ENCODE results near the gene ALG12.
"Not testable (repeated sequence)": the region's sequence is repeated elsewhere in the genome, so short reads cannot be mapped to it uniquely, and the experiment has no call there.

The ALG12 gene

DNA sequence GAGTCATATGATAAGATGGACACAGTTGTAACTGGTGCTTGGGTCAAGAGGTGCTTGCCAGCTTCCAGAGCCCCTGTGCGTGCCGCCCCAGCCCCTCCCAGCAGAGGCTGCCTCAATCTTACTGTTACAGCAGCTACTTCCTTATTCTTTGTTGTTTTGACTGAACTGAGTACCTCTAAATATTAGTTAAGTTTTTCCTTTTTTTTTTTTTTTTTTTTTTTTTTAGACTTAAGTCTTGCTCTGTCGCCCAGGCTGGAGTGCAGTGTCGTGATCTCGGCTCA is 55.8 kb downstream of the ALG12 start:
- no peak for DNase-seq

DNA sequence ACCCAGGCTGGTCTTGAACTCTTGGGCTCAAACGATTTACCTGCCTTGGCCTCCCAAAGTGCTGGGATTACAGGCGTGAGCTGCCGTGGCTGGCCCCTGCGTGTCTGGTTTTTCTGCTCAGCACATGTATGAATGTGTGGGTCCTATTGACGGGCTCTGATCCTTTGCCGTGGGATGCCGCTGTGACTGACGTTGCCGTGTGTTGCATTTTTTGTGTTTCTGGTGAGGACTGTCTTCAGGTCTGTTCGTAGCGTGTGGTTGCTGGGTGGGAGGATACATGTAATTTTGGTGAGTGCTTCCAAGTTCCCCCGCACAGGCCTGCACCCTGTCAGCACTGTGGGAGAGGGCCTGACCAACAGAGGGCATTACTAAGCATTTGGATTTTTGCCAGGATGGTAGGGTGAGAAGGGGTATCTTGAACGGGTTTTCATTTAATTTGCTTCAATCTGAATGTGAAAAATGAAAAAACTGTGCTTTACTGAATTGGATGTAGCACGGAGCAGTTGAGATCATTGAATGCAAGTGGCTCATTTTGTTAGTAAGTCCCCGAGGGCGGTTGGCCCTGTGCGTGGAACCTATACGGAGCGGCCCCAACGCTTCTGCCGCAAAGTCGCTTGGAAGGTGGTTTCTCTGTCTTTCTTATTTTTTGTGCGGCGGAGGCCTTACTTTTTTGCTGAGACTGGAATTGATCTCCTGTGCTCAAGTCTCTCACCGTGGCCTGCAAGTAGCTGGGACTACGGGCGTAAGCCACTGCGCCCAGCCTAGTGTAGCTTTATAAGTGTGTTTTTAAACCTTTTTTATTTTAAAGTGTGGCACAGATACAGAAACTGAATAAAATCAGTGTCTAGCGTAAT is 56.4 kb downstream of the ALG12 start:
- peak; percentile 66 for DNase-seq

DNA sequence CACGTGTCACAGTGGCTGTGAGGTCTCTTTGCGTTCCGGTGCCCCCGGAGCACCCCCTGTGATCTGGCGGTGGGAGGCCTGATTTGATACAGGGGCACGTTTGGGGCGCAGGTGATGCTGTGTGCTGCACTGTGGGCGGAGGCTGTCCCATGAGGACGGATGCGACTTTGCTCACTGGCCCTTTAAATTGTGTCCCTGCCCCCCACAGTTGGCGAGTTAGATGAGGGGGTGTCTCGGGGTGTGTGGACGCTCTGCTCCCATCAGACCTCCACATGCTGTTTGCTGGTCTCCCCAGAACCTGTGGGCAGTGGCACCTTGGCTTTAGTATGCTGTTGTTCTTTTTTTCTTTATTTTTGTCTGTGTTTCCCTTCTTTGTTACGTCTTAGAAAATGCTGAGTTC is 59.4 kb downstream of the ALG12 start:
- DNase-seq, result no peak

DNA sequence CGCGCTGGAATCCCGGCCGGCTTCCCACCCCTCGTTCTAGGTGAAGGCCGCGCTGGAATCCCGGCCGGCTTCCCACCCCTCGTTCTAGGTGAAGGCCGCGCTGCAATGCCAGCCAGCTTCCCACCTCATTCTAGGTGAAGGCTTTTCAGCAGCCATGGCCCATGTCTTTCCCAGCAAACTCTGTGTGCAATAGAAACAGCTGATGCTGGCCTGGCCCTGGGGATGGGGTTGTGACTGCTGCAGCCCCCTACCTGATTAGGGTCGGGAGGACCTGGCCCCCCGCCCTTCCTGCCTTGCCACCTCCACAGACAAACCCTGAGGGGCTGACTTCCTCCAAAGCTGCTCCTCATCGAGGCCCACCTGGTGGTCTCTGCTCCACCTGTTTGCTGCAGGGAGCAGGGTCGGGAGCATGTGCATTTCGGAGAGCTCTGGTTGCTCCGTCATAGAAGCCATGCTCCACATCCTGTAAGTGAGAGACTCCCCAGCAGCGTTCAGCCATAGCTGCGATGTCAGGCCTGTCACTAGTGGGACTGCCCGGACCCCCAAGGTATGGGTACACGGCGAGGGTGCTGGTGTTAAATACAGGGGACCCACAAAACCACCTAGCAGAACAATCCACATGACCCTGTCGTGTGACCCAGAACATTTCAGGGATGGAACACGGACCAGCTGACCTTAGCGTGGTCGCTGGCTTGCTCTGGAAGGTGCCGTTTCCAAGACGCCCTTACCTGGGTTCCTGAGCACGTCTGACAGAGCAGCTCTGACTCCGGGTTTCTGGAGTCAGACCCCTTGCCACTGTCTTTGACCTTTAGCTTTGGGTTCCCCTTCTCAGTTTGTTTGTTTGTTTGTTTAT is 61.2 kb downstream of the ALG12 start:
- no peak for DNase-seq

DNA sequence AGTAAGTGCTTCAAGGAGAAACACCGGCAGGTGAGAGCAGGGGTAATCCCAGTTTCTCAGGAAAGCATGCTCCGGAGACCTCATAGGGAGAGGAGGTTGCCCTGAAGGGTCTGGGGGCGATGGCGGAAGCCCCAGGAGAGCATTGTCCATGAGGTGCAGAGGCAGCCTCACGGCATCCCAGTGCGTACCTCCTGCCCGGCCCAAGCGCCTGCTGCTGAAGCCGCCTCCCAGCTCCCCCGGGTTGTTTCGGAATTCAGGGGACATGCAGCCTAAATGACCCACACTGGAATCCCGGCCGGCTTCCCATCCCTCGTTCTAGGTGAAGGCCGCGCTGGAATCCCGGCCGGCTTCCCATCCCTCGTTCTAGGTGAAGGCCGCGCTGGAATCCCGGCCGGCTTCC is 61.9 kb downstream of the ALG12 start:
- DNase-seq, result no peak

DNA sequence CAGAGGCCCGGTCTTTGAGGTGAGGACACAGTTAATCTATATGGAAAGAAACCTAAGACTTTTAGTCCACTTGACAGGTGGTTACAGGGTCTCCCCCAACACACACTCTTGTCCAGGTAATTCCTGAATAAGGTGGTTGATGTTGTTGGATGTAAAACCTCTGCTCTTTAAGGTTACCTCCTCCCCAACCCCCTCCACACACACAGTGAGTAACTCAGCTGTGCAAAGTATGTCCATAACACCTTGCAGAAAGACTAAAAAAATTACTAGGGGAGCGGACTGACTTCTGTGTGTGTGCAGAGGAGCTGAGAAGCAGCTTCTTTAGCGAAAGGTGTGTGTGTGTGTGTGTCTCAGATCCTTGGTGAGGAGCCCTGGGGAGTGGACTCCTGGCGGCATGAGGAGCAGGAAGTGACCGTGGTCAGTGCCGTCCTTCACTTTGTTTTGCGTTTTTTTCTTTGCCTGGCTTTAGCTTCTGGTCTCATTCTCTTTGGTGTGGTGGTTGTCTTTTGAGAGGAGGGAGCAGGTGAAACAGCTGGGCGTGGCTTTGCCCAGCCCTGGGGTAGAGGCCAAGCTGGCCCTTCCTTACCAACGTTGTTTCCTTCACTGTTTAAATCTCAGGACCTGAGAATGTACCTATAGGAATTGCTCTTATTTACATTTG is 62.9 kb downstream of the ALG12 start:
- DNase-seq, result no peak

DNA sequence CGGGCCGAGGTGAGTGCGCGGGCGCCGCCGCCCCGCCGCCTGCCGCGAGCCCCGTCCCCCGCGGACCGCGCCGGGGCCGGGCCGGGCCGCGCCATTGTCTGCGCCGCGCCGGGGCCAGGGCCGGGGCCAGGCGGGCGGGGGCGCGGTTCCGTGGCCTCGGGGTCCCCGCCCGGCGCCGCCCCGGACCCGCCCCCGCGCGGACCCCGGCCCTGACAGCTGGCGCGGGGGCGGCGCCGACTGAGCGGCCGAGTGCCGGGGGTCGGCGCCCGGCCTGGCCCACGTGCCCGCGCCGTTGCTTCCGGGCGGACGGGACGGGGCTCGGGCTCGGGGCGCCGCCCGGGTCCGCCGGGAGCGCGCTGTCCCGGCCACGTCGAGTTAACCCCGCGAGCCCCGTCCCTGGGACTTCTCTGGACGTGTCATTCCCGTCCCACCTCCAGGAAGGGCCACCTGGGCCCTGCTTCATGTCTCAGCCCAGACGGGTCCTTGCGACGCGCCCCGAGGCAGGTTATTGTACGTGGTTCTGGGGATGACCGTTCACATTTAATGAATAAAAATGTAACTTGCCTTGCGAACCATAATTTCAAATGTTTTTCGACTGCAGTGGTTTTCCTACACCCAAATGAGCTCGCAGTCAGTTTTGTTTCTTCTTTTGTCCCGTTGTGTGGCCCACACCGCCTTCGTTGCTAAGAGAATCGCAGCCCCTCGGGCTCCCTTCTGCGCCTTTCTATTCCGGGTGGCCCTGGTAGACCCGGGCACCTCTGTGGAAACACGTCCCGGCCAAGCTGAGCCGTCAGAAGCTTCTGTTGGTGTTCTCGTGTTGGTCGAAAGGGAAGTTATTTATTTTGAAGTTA is 64.0 kb downstream of the ALG12 start:
- peak; percentile 59 for DNase-seq

DNA sequence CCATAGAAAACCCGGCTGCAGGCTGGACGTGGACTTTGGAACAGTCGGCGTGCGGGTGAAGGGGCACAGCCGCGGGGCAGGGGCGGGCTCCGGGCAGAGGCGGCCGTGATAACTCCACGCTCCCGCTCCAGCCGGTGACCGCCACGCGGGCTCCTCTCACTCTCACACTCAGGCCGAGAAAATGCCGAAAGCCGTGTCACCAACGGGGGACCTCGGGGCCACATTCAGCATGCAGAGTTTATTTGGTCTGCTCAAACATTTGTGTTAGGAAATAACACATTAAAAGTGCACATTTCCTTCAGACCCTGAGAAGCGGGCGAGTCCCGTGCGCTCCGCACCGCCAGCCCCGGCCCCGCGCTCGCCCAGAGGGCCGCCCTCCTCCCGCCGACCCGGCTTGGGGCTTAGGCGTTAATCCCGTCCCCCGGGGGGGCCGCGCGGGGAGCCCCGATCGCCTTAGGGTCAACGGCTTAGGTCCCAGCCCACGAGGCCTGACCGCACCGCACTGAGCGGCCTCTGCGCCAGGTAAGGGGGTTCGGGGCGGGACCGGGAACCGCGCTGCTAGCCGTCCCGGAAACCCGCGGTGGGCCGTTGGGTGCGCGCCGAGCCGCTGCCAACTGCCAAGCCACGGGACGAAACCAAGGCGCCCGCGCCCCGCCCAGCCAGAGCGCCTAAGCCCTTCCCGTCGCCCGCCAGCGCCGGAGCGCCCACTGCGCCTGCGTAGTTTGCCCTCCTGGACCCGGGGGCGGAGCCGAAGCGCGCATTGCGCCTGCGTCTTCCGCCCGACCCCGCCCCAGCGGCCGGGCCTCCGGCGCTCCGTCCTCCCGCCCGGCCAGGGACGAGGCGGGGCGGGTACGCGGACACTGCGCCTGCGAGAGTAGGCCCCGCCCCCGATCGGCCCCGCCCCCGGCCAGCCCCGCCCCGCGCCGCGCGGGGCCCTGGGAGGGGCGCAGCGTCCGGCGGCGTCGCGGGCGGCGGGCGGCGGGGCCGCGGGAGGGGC is 65.0 kb downstream of the ALG12 start, which contains the start of gene ZBED4:
TSS of gene ZBED4 (plus strand) at position 947 of the 997 bp plus-strand sequence. CDS start 29,819 bp downstream, outside the sequence.
- peak; percentile 99 for DNase-seq

DNA sequence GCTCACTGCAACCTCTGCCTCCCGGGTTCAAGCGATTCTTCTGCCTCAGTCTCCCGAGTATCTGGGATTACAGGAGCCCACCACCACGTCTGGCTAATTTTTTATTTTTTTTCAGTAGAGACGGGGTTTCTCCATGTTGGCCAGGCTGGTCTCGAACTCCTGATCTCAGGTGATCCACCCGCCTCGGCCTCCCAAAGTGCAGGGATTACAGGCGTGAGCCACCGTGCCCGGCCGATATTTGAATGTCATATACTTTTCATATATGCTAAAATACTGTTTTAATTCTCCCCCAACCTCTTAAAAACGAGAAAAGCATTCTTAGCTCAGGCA is 65.7 kb downstream of the ALG12 start:
- not testable (repeated sequence) for DNase-seq

DNA sequence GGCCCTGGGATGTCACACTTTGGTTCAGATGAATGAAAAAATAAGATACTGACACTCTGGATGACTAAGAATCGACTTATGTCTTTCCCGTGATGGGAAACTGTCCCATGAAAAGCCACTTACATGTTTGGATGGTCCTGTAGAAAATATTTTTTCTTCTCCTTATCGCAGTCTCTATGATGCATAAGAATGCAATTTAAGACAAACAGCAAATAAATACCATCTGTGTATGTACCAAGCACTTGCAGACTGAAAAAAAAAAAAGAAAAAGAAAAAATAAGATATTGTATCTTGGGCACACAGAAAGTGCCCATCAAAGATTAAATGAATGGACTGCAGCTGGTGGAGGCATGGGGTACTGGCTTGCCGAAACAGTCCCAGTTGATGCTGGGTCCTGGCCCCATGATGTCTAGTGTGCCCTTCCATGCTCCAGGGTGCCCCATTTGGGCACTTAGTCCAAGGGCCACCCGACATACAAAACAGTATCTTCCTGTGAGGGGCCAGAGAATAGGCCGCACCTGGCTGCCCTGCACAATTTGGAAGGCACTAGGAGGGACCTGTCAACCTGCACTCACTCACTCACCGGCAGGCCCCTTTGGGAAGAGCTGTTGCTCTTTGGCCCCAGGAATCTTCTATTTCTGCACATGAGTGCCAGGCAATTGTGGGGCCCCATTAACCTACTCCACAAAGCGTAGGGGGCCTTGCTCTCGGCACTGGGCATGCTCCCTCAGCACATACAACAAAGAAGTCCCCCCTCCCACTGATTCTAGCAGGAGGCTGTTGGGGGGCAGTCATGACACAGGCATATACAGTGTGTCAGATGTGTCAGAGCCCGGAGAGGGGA is 67.1 kb downstream of the ALG12 start:
- DNase-seq, result no peak

Measured in hematopoietic multipotent progenitor cell treated with erythropoietin and hydrocortisone succinate and interleukin-3 and kit ligand, for 6 days (in vitro differentiated cells).